Measurements from ENCODE around the gene KRT77. TPM values are rescaled to one million over a fixed set of nuclear protein-coding genes. Genes with fewer than 3 reads are reported as not detected.

Gene KRT77
- total RNA-seq, 6 experiments from 2014 or later: not detected

DNA sequence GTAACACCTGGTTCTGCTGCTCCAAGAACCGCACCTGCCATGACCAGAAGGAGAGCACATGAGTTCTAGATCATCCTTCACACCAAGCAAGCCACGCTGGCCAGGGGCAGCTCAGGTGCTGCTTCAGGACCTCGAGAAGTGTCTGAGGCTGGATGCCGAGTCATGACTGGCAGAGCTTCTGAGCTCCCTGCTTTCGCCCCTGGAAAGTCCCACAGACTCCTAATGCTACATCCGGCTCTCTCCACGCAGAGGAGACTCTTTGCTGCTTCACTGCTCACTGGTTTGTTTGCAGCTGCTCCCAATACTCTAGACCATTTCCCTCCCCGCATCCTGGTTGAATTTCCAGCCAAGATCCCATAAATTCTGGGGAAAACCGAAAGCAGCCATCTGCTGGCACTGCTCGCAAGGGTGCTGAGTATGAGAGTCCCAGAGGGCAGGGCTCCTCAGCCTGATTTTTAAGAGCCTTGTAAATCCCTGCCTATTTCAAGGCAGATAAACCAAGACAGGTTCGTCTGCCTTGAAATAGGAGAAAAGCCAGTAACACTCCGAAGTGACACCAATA, 52.7 kb downstream of the KRT77 start:
- intact Hi-C loops (cut with DNase I): no loop called here
- H3K36me3 ChIP-seq: no peaks in the 10 kb centered on the region
- H3K4me3 ChIP-seq: no peak overlapping the region
- ATAC-seq: peak in 3 of 4 donors; percentile 42 to 49 (median 47)
- no peaks in the 10 kb centered on the region for H3K27me3 ChIP-seq
- no peak overlapping the region for H3K27ac ChIP-seq
- H3K9me3 ChIP-seq: no peaks in the 10 kb centered on the region
- no peaks in the 10 kb centered on the region for H3K4me1 ChIP-seq
- WGBS (ENCODE audit: insufficient coverage, low coverage, low lambda C conversion rate, missing lambda C conversion rate): 45% methylated on average over 9 of the region's 12 CpGs
- DNase-seq: no peak
- no peak for TF ChIP-seq POLR2A (IDR thresholded peaks at IDR 0.05)
- TF ChIP-seq, protein P1, sequence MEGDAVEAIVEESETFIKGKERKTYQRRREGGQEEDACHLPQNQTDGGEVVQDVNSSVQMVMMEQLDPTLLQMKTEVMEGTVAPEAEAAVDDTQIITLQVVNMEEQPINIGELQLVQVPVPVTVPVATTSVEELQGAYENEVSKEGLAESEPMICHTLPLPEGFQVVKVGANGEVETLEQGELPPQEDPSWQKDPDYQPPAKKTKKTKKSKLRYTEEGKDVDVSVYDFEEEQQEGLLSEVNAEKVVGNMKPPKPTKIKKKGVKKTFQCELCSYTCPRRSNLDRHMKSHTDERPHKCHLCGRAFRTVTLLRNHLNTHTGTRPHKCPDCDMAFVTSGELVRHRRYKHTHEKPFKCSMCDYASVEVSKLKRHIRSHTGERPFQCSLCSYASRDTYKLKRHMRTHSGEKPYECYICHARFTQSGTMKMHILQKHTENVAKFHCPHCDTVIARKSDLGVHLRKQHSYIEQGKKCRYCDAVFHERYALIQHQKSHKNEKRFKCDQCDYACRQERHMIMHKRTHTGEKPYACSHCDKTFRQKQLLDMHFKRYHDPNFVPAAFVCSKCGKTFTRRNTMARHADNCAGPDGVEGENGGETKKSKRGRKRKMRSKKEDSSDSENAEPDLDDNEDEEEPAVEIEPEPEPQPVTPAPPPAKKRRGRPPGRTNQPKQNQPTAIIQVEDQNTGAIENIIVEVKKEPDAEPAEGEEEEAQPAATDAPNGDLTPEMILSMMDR (IDR thresholded peaks at IDR 0.05): no peak

DNA sequence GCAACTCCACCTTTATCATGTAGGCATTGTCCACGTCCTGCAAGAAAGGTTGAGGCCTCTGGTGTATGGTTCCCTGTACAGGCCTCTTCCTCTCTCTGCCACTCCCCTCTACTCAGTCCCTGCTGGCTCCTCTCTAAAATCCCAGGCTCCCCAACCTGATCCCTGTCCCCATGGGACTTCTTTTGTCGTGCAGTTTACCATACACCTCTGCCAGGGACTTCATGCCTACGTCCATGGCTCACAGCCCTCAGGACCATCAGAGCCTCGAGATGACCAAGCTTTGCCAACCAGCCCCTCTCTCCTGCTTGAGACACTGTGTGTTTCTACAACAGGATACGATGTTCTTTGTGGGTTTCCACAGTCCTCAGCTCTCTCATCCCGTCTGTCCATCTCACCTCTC, 54.3 kb downstream of the KRT77 start:
- no peaks in the 10 kb centered on the region for H3K27me3 ChIP-seq
- no peaks in the 10 kb centered on the region for H3K9me3 ChIP-seq
- no peak overlapping the region for H3K27ac ChIP-seq
- no peak for TF ChIP-seq POLR2A (IDR thresholded peaks at IDR 0.05)
- TF ChIP-seq, protein P1 (IDR thresholded peaks at IDR 0.05): no peak
- intact Hi-C loops (cut with DNase I): no loop called here
- H3K4me3 ChIP-seq: no peak overlapping the region
- WGBS (ENCODE audit: insufficient coverage, low coverage, low lambda C conversion rate, missing lambda C conversion rate): 50% methylated on average over 5 of the region's 6 CpGs
- no peaks in the 10 kb centered on the region for H3K36me3 ChIP-seq
- no peak for DNase-seq
- H3K4me1 ChIP-seq: no peaks in the 10 kb centered on the region
- ATAC-seq: no peak

DNA sequence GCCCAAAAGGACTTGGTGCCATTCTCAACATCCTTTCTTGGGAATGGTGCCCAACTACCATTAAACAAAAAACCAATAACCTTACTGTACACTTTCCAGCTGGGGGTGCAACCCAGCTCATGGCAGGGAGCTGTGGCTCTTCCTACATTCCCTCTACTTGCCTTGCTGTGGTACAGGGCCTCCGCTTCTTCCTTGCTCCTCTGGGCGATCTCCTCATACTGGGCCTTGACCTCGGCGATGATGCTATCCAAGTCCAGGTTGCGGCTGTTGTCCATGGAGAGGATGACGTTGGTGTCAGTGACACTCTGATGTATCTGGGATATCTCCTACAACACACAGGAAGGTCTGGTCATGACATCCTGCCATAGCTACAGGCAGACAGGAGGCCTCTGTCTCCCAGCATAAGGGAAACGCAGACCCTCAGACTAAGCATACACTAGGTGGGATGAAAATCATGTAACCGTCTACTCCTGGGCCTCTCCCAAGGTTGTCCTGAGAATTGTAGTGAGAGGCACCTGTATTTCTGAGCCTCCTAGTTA, 55.2 kb downstream of the KRT77 start:
- no peak for DNase-seq
- 92% methylated on average over 4 of the region's 8 CpGs for WGBS (ENCODE audit: insufficient coverage, low coverage, low lambda C conversion rate, missing lambda C conversion rate)
- H3K4me3 ChIP-seq: no peak overlapping the region
- intact Hi-C loops (cut with DNase I): no loop called here
- no peaks in the 10 kb centered on the region for H3K9me3 ChIP-seq
- no peaks in the 10 kb centered on the region for H3K27me3 ChIP-seq
- no peak for TF ChIP-seq POLR2A (IDR thresholded peaks at IDR 0.05)
- H3K36me3 ChIP-seq: no peaks in the 10 kb centered on the region
- no peak overlapping the region for H3K27ac ChIP-seq
- ATAC-seq: no peak
- no peaks in the 10 kb centered on the region for H3K4me1 ChIP-seq

DNA sequence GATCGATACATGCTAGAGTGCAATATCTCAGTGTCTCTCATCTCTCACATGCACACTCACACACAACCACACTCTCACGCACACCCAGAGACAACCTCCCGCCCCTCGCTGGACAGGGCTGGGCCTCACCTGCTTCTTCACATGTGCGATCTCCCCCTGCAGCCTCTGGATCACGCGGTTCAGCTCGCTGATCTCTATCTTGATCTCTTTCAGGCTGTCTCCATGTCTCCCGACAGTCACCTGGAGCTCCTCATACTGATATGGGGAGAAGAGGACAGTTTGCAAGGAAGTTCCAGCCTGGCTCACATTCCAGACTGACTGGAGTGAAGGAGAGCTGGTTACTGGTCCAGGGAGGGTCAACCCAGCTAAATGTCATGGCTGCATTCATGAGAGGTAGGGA, 55.7 kb downstream of the KRT77 start:
- no peaks in the 10 kb centered on the region for H3K27me3 ChIP-seq
- TF ChIP-seq, protein P1 (IDR thresholded peaks at IDR 0.05): no peak
- no peaks in the 10 kb centered on the region for H3K36me3 ChIP-seq
- intact Hi-C loops (cut with DNase I): no loop called here
- no peaks in the 10 kb centered on the region for H3K9me3 ChIP-seq
- ATAC-seq: no peak
- WGBS (ENCODE audit: insufficient coverage, low coverage, low lambda C conversion rate, missing lambda C conversion rate): 93% methylated on average over 9 of the region's 9 CpGs
- H3K27ac ChIP-seq: no peak overlapping the region
- no peak for DNase-seq
- H3K4me3 ChIP-seq: no peak overlapping the region
- no peaks in the 10 kb centered on the region for H3K4me1 ChIP-seq

DNA sequence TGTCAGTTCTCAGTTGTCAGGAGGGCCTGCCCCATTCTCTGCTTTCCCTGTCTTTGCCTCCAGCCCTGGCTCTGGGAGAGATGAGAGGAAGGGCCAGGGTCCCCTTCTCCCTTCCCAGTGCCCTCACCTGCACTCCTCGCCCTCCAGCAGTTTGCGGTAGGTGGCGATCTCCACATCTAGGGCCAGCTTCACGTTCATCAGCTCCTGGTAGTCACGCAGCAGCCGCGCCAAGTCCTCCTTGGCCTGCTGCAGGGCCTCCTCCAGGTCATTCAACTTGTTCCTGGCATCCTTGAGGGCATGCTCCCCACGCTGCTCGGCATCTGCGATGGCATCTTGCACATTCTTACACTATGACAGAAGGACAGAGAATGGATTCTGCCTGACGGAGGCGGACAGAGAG, 56.7 kb downstream of the KRT77 start:
- no peak overlapping the region for H3K27ac ChIP-seq
- TF ChIP-seq POLR2A (IDR thresholded peaks at IDR 0.05): no peak
- TF ChIP-seq, protein P1 (IDR thresholded peaks at IDR 0.05): no peak
- ATAC-seq (no peak), DNase-seq (no peak)
- H3K9me3 ChIP-seq: no peaks in the 10 kb centered on the region
- no peaks in the 10 kb centered on the region for H3K36me3 ChIP-seq
- 91% methylated on average over 6 of the region's 12 CpGs for WGBS (ENCODE audit: insufficient coverage, low coverage, low lambda C conversion rate, missing lambda C conversion rate)
- H3K4me1 ChIP-seq: no peaks in the 10 kb centered on the region
- no peaks in the 10 kb centered on the region for H3K27me3 ChIP-seq
- no peak overlapping the region for H3K4me3 ChIP-seq
- intact Hi-C loops (cut with DNase I): no loop called here
